ENCODE measurements around the gene DGKB.

Gene DGKB

GRCh38 chr7:14585232-14585631, 317.3 kb downstream of the DGKB start:
- TF ChIP-seq CTCF (IDR thresholded peaks at IDR 0.05; ENCODE audit: poor library complexity, severe bottlenecking): no peak
- ATAC-seq (ENCODE audit: low read depth): no peak
- Histone ChIP-seq H3K27me3 (ENCODE audit: insufficient read depth, poor library complexity, severe bottlenecking) (no peaks in the 10 kb centered on the region), H3K4me1 (ENCODE audit: insufficient read depth, poor library complexity, severe bottlenecking) (no peaks in the 10 kb centered on the region), H3K9me3 (ENCODE audit: severe bottlenecking) (no peaks in the 10 kb centered on the region), H3K27ac (ENCODE audit: poor library complexity, severe bottlenecking) (no peak overlapping the region), H3K36me3 (ENCODE audit: low read depth) (no peaks in the 10 kb centered on the region), H3K4me3 (ENCODE audit: severe bottlenecking) (no peak overlapping the region)
- no peak for DNase-seq (ENCODE audit: low spot score)

- H3K9me3 ChIP-seq (ENCODE audit: severe bottlenecking): no peaks in the 10 kb centered on the region
- H3K27me3 ChIP-seq (ENCODE audit: insufficient read depth, poor library complexity, severe bottlenecking): no peaks in the 10 kb centered on the region
- ATAC-seq (ENCODE audit: low read depth) (no peak), DNase-seq (ENCODE audit: low spot score) (no peak)
- H3K36me3 ChIP-seq (ENCODE audit: low read depth): no peaks in the 10 kb centered on the region
- no peak overlapping the region for H3K4me3 ChIP-seq (ENCODE audit: severe bottlenecking)
- TF ChIP-seq CTCF (IDR thresholded peaks at IDR 0.05; ENCODE audit: poor library complexity, severe bottlenecking): no peak
- H3K27ac ChIP-seq (ENCODE audit: poor library complexity, severe bottlenecking): no peak overlapping the region
- no peaks in the 10 kb centered on the region for H3K4me1 ChIP-seq (ENCODE audit: insufficient read depth, poor library complexity, severe bottlenecking)
Measured at GRCh38 chr7:14583518-14583917, 319.0 kb downstream of the DGKB start.

GRCh38 chr7:14582010-14582409, 320.5 kb downstream of the DGKB start:
- no peak for TF ChIP-seq CTCF (IDR thresholded peaks at IDR 0.05; ENCODE audit: poor library complexity, severe bottlenecking)
- DNase-seq (ENCODE audit: low spot score): no peak

GRCh38 chr7:14579971-14580370, 322.6 kb downstream of the DGKB start:
- Histone ChIP-seq H3K4me3 (ENCODE audit: severe bottlenecking) (no peak overlapping the region), H3K4me1 (ENCODE audit: insufficient read depth, poor library complexity, severe bottlenecking) (no peaks in the 10 kb centered on the region), H3K27me3 (ENCODE audit: insufficient read depth, poor library complexity, severe bottlenecking) (no peaks in the 10 kb centered on the region), H3K27ac (ENCODE audit: poor library complexity, severe bottlenecking) (no peak overlapping the region), H3K36me3 (ENCODE audit: low read depth) (no peaks in the 10 kb centered on the region), H3K9me3 (ENCODE audit: severe bottlenecking) (no peaks in the 10 kb centered on the region)
- TF ChIP-seq CTCF (IDR thresholded peaks at IDR 0.05; ENCODE audit: poor library complexity, severe bottlenecking): no peak
- ATAC-seq (ENCODE audit: low read depth) (no peak), DNase-seq (ENCODE audit: low spot score) (no peak)

More at GRCh38 chr7:14582010-14582409, 320.5 kb downstream of the DGKB start:
- no peaks in the 10 kb centered on the region for H3K36me3 ChIP-seq (ENCODE audit: low read depth)
- no peak for ATAC-seq (ENCODE audit: low read depth)
- no peaks in the 10 kb centered on the region for H3K27me3 ChIP-seq (ENCODE audit: insufficient read depth, poor library complexity, severe bottlenecking)
- no peak overlapping the region for H3K4me3 ChIP-seq (ENCODE audit: severe bottlenecking)
- no peak overlapping the region for H3K27ac ChIP-seq (ENCODE audit: poor library complexity, severe bottlenecking)
- H3K4me1 ChIP-seq (ENCODE audit: insufficient read depth, poor library complexity, severe bottlenecking): no peaks in the 10 kb centered on the region
- no peaks in the 10 kb centered on the region for H3K9me3 ChIP-seq (ENCODE audit: severe bottlenecking)

- H3K27ac ChIP-seq (ENCODE audit: poor library complexity, severe bottlenecking): no peak overlapping the region
- no peaks in the 10 kb centered on the region for H3K9me3 ChIP-seq (ENCODE audit: severe bottlenecking)
- no peak overlapping the region for H3K4me3 ChIP-seq (ENCODE audit: severe bottlenecking)
- no peak for TF ChIP-seq CTCF (IDR thresholded peaks at IDR 0.05; ENCODE audit: poor library complexity, severe bottlenecking)
- no peak for ATAC-seq (ENCODE audit: low read depth)
- H3K36me3 ChIP-seq (ENCODE audit: low read depth): no peaks in the 10 kb centered on the region
- no peak for DNase-seq (ENCODE audit: low spot score)
- H3K4me1 ChIP-seq (ENCODE audit: insufficient read depth, poor library complexity, severe bottlenecking): no peaks in the 10 kb centered on the region
- H3K27me3 ChIP-seq (ENCODE audit: insufficient read depth, poor library complexity, severe bottlenecking): no peaks in the 10 kb centered on the region
Measured at GRCh38 chr7:14576578-14576977, 326.0 kb downstream of the DGKB start.

Data from RWPE2 (cell line).